H1 (cell line): ENCODE measurements around the gene STEAP3. TPM values are rescaled to one million over a fixed set of nuclear protein-coding genes. Genes with fewer than 3 reads are reported as not detected.

Experiments
- CTCF ChIA-PET: fragments of 300-600 bp; sonication (Branson Sonifier 250); formaldehyde crosslinking; loops from one replicate; lab custom pipeline; 2021; ENCODE audit not compliant: partially characterized antibody; lab: Charles Lee
- POLR2A ChIA-PET: fragments of 300-600 bp; sonication (Branson Sonifier 250); formaldehyde crosslinking; loops from one replicate; lab custom pipeline; 2021; ENCODE audit warnings: inconsistent platforms; ENCODE audit not compliant: partially characterized antibody; lab: Charles Lee
- DNase-seq, 2 experiments: peaks; one replicate each; pipeline versions ENCODE4 v3.0.0 to v3.0.0-alpha.2; 2010 to 2022; ENCODE audit warnings: low spot score in 2 of 2, low read depth in 1 of 2, mixed read lengths in 1 of 2
- FAIRE-seq: peaks from 2 replicates; lab custom pipeline; 2011; peaks lifted over from hg19 to GRCh38; lab: Jason Lieb, UNC
- H2AFZ ChIP-seq: 2 replicates; pipeline ENCODE4 v1.8.1; 2012; ENCODE audit warnings: low read length, inconsistent platforms
- H2AK5ac ChIP-seq: 2 replicates; pipeline ENCODE4 v1.6.1; 2013; ENCODE audit warnings: low read depth, low read length
- H2BK120ac ChIP-seq: replicated peaks from 2 replicates; pipeline ENCODE3; 2013; ENCODE audit warnings: low read depth, low read length, inconsistent platforms
- H2BK12ac ChIP-seq: 2 replicates; pipeline ENCODE4 v1.6.1; 2013; ENCODE audit warnings: low read depth, low read length
- H2BK15ac ChIP-seq: 2 replicates; pipeline ENCODE4 v1.6.1; 2013; ENCODE audit warnings: low read length
- H2BK20ac ChIP-seq: 2 replicates; pipeline ENCODE4 v1.6.1; 2013; ENCODE audit warnings: low read length
- H2BK5ac ChIP-seq: 2 replicates; pipeline ENCODE4 v1.6.1; 2013; ENCODE audit warnings: low read depth, low read length
- H3K14ac ChIP-seq: 2 replicates; pipeline ENCODE4 v1.6.1; 2013; ENCODE audit warnings: inconsistent platforms; ENCODE audit not compliant: insufficient read length
- H3K18ac ChIP-seq: 2 replicates; pipeline ENCODE4 v1.6.1; 2013; ENCODE audit warnings: low read length; ENCODE audit errors: extremely low read depth
- H3K23ac ChIP-seq: 2 replicates; pipeline ENCODE4 v1.6.1; 2013; ENCODE audit warnings: inconsistent platforms; ENCODE audit not compliant: insufficient read length
- H3K23me2 ChIP-seq: 2 replicates; pipeline ENCODE4 v1.6.1; 2013; ENCODE audit warnings: low read depth, low read length
- H3K27ac ChIP-seq: 2 replicates; pipeline ENCODE4 v1.6.1; 2011; ENCODE audit warnings: low read depth, low read length, inconsistent platforms
- H3K27me3 ChIP-seq, 4 experiments: replicated peaks in 1 of 4; 1 replicate in 1 of 4; 2 replicates in 3 of 4; pipeline versions ENCODE4 v1.6.1 to v1.8.1; 2011 to 2013; ENCODE audit warnings: low read length in 3 of 4, mild to moderate bottlenecking in 3 of 4, inconsistent platforms in 2 of 4, mixed read lengths in 2 of 4, moderate library complexity in 1 of 4; ENCODE audit not compliant: control insufficient read depth in 3 of 4, insufficient read depth in 3 of 4; ENCODE audit errors: extremely low read depth in 1 of 4
- H3K36me3 ChIP-seq, 4 experiments: 2 replicates each; pipeline versions ENCODE4 v1.6.1 to v1.8.1; 2011 to 2013; ENCODE audit warnings: mild to moderate bottlenecking in 4 of 4, low read length in 3 of 4, moderate library complexity in 2 of 4, control low read depth in 1 of 4, inconsistent platforms in 1 of 4; ENCODE audit not compliant: insufficient read depth in 4 of 4, control insufficient read depth in 2 of 4
- H3K4ac ChIP-seq: replicated peaks from 2 replicates; pipeline ENCODE3; 2013; ENCODE audit warnings: low read length, low read depth, mixed read lengths, inconsistent platforms; ENCODE audit not compliant: insufficient read length
- H3K4me1 ChIP-seq, 4 experiments: replicated peaks in 1 of 4; 1 replicate in 1 of 4; 2 replicates in 3 of 4; pipeline versions ENCODE4 v1.6.1 to v1.8.1; 2011 to 2013; ENCODE audit warnings: low read length in 3 of 4, inconsistent platforms in 2 of 4, mixed read lengths in 1 of 4; ENCODE audit not compliant: insufficient read depth in 4 of 4, control insufficient read depth in 3 of 4
- H3K4me2 ChIP-seq, 2 experiments: 2 replicates each; pipeline versions ENCODE4 v1.6.1 to v1.8.1; 2011 to 2013; ENCODE audit warnings: low read depth in 2 of 2, low read length in 2 of 2, control low read depth in 1 of 2, inconsistent platforms in 1 of 2, mild to moderate bottlenecking in 1 of 2; ENCODE audit not compliant: insufficient read depth in 1 of 2
- H3K4me3 ChIP-seq, 4 experiments: fragments of 200-600, 300-600 bp in 1 of 4; sonication (generic), shearing (Covaris generic), sonication (Bioruptor Twin) in 1 of 4; 2 replicates each; pipeline versions ENCODE4 v1.5.1 to v1.8.1; 2011 to 2016; ENCODE audit warnings: low read length in 4 of 4, low read depth in 3 of 4, control low read depth in 2 of 4, inconsistent platforms in 2 of 4, mild to moderate bottlenecking in 2 of 4, mixed read lengths in 1 of 4, moderate library complexity in 1 of 4; ENCODE audit not compliant: insufficient read depth in 2 of 4; ENCODE audit errors: extremely low read depth in 1 of 4
- H3K56ac ChIP-seq: replicated peaks from 2 replicates; pipeline ENCODE3; 2013; ENCODE audit warnings: low read depth, mild to moderate bottlenecking, mixed read lengths, low read length, inconsistent platforms; ENCODE audit not compliant: insufficient read length
- H3K79me1 ChIP-seq: 2 replicates; pipeline ENCODE4 v1.6.1; 2013; ENCODE audit warnings: low read depth, low read length, control low read depth
- H3K79me2 ChIP-seq, 2 experiments: 2 replicates each; pipeline versions ENCODE4 v1.6.1 to v1.8.1; 2012 to 2013; ENCODE audit warnings: low read length in 2 of 2, mild to moderate bottlenecking in 2 of 2, inconsistent platforms in 1 of 2; ENCODE audit not compliant: insufficient read depth in 2 of 2, control insufficient read depth in 1 of 2
- H3K9ac ChIP-seq, 4 experiments: replicated peaks in 1 of 4; 1 replicate in 1 of 4; 2 replicates in 3 of 4; pipeline versions ENCODE4 v1.6.1 to v1.8.1; 2011 to 2013; ENCODE audit warnings: low read depth in 3 of 4, low read length in 3 of 4, control low read depth in 2 of 4, mild to moderate bottlenecking in 2 of 4, moderate library complexity in 2 of 4, inconsistent platforms in 1 of 4; ENCODE audit errors: extremely low read depth in 1 of 4
- H3K9me3 ChIP-seq, 2 experiments: 2 replicates each; pipeline versions ENCODE4 v1.6.1 to v1.8.1; 2012 to 2013; ENCODE audit warnings: mild to moderate bottlenecking in 2 of 2, moderate library complexity in 2 of 2, control low read depth in 1 of 2, inconsistent platforms in 1 of 2, low read depth in 1 of 2, low read length in 1 of 2, mixed read lengths in 1 of 2; ENCODE audit not compliant: insufficient read depth in 2 of 2
- H4K20me1 ChIP-seq, 2 experiments: replicated peaks in 1 of 2; 2 replicates each; pipeline versions ENCODE3 to v1.8.1; 2011 to 2013; ENCODE audit warnings: inconsistent platforms in 2 of 2, low read length in 2 of 2, mild to moderate bottlenecking in 1 of 2; ENCODE audit not compliant: insufficient read depth in 2 of 2, control insufficient read depth in 1 of 2
- H4K5ac ChIP-seq: 2 replicates; pipeline ENCODE4 v1.6.1; 2013; ENCODE audit warnings: low read length, low read depth, mixed read lengths, inconsistent platforms; ENCODE audit not compliant: insufficient read length
- H4K8ac ChIP-seq: 2 replicates; pipeline ENCODE4 v1.8.0; 2013; ENCODE audit warnings: mild to moderate bottlenecking, moderate library complexity, low read length, inconsistent platforms; ENCODE audit not compliant: insufficient read depth; ENCODE audit errors: extremely low read depth
- H4K91ac ChIP-seq: replicated peaks from 2 replicates; pipeline ENCODE3; 2013; ENCODE audit warnings: low read length, mixed read lengths, inconsistent platforms; ENCODE audit not compliant: insufficient read length
- MAFK ChIP-seq: IDR thresholded peaks from 2 replicates; pipeline ENCODE4 v1.6.1; 2012; ENCODE audit warnings: low read depth, mild to moderate bottlenecking, improper control_type of control experiment, low read length
- POLR2AphosphoS5 ChIP-seq: IDR thresholded peaks from 2 replicates; pipeline ENCODE4 v1.6.1; 2011; ENCODE audit warnings: low read depth, low read length
- SAP30 ChIP-seq: fragments of 300-600 bp; sonication (generic); IDR thresholded peaks from 2 replicates; pipeline ENCODE4 v1.7.1; 2012; ENCODE audit warnings: low read length, moderate library complexity, mild to moderate bottlenecking, inconsistent platforms; ENCODE audit not compliant: insufficient read depth, insufficient replicate concordance
- SP4 ChIP-seq: IDR thresholded peaks from 2 replicates; pipeline ENCODE4 v1.6.1; 2012; ENCODE audit warnings: low read length, inconsistent platforms
- USF2 ChIP-seq: IDR thresholded peaks from 2 replicates; pipeline ENCODE4 v1.6.1; 2011; ENCODE audit warnings: low read length, improper control_type of control experiment
- WGBS, 2 experiments: shearing (Covaris generic) in 1 of 2; methylation state at CpG; one replicate each; pipeline versions ENCODE4 v1.1.6 to v1.1.7; 2013 to 2015; ENCODE audit warnings: low lambda C conversion rate in 2 of 2, mixed read lengths in 2 of 2, inconsistent platforms in 1 of 2, low coverage in 1 of 2, missing lambda C conversion rate in 1 of 2; ENCODE audit not compliant: insufficient replicate concordance in 2 of 2, insufficient coverage in 1 of 2, insufficient read length in 1 of 2; ENCODE audit errors: extremely low coverage in 1 of 2, missing lambda C conversion rate in 1 of 2; 5-methylcytosine and 5-hydroxymethylcytosine counted together
- polyA plus RNA-seq, 7 experiments: library from polyadenylated mRNA; depleted of rRNA in 3 of 7; stranded (reverse) in 5 of 7; unstranded in 2 of 7; fragments of >200 nt in 5 of 7; fragments of 200-250 nt in 2 of 7; gene quantifications; 1 replicate in 5 of 7; 2 replicates in 1 of 7; 4 replicates in 1 of 7; pipeline versions ENCODE4 v1.2.1 to v1.2.3, GENCODE V29; 2011 to 2013; ENCODE audit warnings: missing spikeins in 2 of 7, mixed read lengths in 2 of 7
- total RNA-seq: library from RNA; stranded (reverse); fragmentation: NEBNext Ultra II Directional; extraction: Animal tissue kit (Norgen Biotek cat#: 25700); gene quantifications from 2 replicates; pipeline ENCODE4 v1.2.1, GENCODE V29; 2021

STEAP3 gene
- total and polyA plus RNA-seq, 2 of the 8 experiments (the other 6 are each of a cell fraction or from before 2014, with no cell fraction given), result 21.7 to 27.9 TPM

GRCh38 chr2:119279666-119280065, 56.0 kb downstream of the STEAP3 start:
- H3K4me2 ChIP-seq, result no peak overlapping the region
- no peaks in the 10 kb centered on the region for H3K79me1 ChIP-seq
- FAIRE-seq, result no peak
- no peak overlapping the region for H2BK15ac ChIP-seq
- no peaks in the 10 kb centered on the region for H3K36me3 ChIP-seq
- H3K9ac ChIP-seq, result no peak overlapping the region
- H3K27me3 ChIP-seq, result no peaks in the 10 kb centered on the region; a peak in 1 of 7 replicates
- POLR2A ChIA-PET, result no interaction called here
- TF ChIP-seq POLR2AphosphoS5, result no peak
- TF ChIP-seq SP4, result no peak
- no peak for TF ChIP-seq MAFK
- TF ChIP-seq USF2, result no peak
- TF ChIP-seq SAP30, result no peak
- TF ChIP-seq, all 59 proteins: peak for 0
- H3K4me1 ChIP-seq, result no peaks in the 10 kb centered on the region; a peak in 1 of 7 replicates
- H2AFZ ChIP-seq, result no peak overlapping the region
- no peak overlapping the region for H2BK20ac ChIP-seq
- CTCF ChIA-PET, result interaction anchor here (0.5 to 4.4 kb wide), 12 partner anchors 11 to 888 kb away, joined by 3 to 28 read pairs (median 4); partner anchors contain the start of gene EN1
- no peaks in the 10 kb centered on the region for H3K79me2 ChIP-seq
- no peak overlapping the region for H4K91ac ChIP-seq
- peaks cover 0 to 2% of the 10 kb centered on the region in 2 experiments for H4K20me1 ChIP-seq
- no peaks in the 10 kb centered on the region for H3K9me3 ChIP-seq
- 93% methylated on average over 6 of the region's 6 CpGs; no CpG with 5 or more reads in 1 of the 2 experiments for WGBS, 2 experiments
- no peaks in the 10 kb centered on the region for H3K23me2 ChIP-seq
- H2BK120ac ChIP-seq, result no peak overlapping the region
- H4K5ac ChIP-seq, result no peak overlapping the region
- H3K23ac ChIP-seq, result no peak overlapping the region
- H3K4me3 ChIP-seq, result no peak overlapping the region
- no peak overlapping the region for H3K4ac ChIP-seq
- H3K18ac ChIP-seq, result no peak overlapping the region
- H2AK5ac ChIP-seq, result no peak overlapping the region
- H4K8ac ChIP-seq, result no peak overlapping the region
- H2BK5ac ChIP-seq, result no peak overlapping the region
- no peak overlapping the region for H3K56ac ChIP-seq
- no peak overlapping the region for H2BK12ac ChIP-seq
- H3K27ac ChIP-seq, result no peak overlapping the region
- peak in 1 of 2 experiments; percentile 39 for DNase-seq
- H3K14ac ChIP-seq, result no peak overlapping the region
